AG04449 (cell line): ENCODE measurements around the gene AACS.

ENCODE experiments used
- CTCF ChIA-PET: fragments of 350-600 bp; formaldehyde crosslinking; extraction: SDS; loops from one replicate; lab custom pipeline; 2021; ENCODE audit warnings: antibody characterized with exemption; lab: Yijun Ruan, JAX
- POLR2A ChIA-PET: fragments of 400-600, 350-600 bp; formaldehyde crosslinking; extraction: SDS; loops from one replicate; lab custom pipeline; 2020; ENCODE audit warnings: antibody characterized with exemption, inconsistent platforms; lab: Yijun Ruan, JAX
- DNase-seq: peaks from one replicate; pipeline ENCODE4 v3.0.0-alpha.2; 2010; ENCODE audit warnings: low read depth, low spot score
- H3K4me3 ChIP-seq: 2 replicates; pipeline ENCODE4 v1.5.1; 2011; ENCODE audit warnings: low read depth, mild to moderate bottlenecking, control low read depth, low read length
- TF ChIP-seq, protein P1 (sequence below): IDR thresholded peaks from one replicate; pipeline ENCODE4 v1.5.1; 2011; ENCODE audit warnings: mild to moderate bottlenecking, moderate library complexity, low read length, control low read depth, inconsistent platforms; ENCODE audit not compliant: insufficient read depth; ENCODE audit errors: missing control alignments

Gene AACS

DNA sequence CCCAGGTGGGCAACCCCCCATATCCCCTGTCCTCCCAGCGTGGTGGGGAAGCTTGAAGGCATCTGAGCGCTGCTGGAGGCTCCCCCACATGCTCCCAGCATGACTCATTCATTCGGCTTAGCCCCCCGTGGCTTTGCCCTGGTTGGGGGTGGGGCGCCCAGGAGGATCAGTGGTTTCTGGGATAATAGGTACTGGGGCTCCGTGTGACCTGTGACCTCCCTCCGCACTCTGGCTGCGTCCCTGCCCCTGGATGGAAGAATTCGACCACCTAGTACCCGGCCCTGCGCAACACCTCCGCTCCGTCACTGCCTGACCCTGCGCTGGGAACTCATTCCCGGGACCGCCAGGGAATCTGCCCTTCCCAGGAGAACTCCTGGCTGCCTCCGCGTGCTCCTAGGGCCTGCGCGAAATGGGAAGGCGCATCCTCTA, 120.1 kb downstream of the AACS start:
- CTCF ChIA-PET, result interaction anchor here (1.1 to 1.6 kb wide), 4 partner anchors 12 to 25 kb away, joined by 3 to 4 read pairs (median 4); no protein-coding TSS in a partner anchor
- H3K4me3 ChIP-seq, result peak overlapping the region; percentile 54
- TF ChIP-seq, protein P1, sequence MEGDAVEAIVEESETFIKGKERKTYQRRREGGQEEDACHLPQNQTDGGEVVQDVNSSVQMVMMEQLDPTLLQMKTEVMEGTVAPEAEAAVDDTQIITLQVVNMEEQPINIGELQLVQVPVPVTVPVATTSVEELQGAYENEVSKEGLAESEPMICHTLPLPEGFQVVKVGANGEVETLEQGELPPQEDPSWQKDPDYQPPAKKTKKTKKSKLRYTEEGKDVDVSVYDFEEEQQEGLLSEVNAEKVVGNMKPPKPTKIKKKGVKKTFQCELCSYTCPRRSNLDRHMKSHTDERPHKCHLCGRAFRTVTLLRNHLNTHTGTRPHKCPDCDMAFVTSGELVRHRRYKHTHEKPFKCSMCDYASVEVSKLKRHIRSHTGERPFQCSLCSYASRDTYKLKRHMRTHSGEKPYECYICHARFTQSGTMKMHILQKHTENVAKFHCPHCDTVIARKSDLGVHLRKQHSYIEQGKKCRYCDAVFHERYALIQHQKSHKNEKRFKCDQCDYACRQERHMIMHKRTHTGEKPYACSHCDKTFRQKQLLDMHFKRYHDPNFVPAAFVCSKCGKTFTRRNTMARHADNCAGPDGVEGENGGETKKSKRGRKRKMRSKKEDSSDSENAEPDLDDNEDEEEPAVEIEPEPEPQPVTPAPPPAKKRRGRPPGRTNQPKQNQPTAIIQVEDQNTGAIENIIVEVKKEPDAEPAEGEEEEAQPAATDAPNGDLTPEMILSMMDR, result no peak
- POLR2A ChIA-PET, result no interaction called here
- no peak for DNase-seq

DNA sequence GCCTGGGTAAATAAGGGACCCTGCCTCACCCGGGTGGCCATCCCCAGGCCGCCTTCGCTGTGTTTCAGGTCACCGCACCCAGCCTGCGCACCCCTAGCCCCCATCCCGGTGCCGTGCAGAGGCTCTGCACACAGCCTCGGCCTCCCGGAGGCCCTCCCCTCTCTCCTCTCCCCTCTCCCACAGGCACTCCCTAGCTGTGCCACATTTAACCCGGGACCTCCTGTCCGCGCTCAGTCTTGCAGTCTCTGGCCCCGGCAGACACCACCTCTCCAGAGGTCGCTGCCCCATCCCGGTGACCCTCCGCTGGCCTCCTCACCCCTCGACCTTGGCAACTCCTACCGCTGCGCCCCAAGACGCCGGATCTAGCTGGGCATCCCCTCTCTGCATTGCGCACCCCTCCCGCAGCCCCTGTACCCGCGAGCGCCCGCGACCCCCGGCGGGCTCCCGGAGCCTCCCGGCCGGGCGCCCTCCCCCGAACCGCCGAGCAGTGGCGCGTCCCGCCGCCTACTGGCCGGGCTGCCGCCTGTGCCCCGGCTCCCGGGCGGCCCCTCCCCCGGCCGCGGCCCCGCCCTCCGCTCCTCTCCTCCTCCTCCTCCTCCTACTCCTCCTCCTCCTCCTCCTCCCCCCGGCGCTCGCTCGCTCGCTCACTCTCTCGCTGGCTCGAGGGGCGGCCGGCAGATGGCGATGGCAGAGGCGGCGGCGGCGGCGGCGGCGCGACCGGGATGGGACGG, 120.7 kb downstream of the AACS start, which contains the start of gene TMEM132B:
TSS of gene TMEM132B (plus strand) at position 647 of the 731 bp plus-strand sequence.
- ChIA-PET CTCF (interaction anchor here (1.1 to 1.9 kb wide), 4 partner anchors 17 to 219 kb away, joined by 3 to 5 read pairs (median 4); no protein-coding TSS in a partner anchor), POLR2A (no interaction called here)
- TF ChIP-seq, protein P1, result peak; percentile 44
- peak within 1 kb of the TSS; percentile 54 for H3K4me3 ChIP-seq
- DNase-seq, result no peak

DNA sequence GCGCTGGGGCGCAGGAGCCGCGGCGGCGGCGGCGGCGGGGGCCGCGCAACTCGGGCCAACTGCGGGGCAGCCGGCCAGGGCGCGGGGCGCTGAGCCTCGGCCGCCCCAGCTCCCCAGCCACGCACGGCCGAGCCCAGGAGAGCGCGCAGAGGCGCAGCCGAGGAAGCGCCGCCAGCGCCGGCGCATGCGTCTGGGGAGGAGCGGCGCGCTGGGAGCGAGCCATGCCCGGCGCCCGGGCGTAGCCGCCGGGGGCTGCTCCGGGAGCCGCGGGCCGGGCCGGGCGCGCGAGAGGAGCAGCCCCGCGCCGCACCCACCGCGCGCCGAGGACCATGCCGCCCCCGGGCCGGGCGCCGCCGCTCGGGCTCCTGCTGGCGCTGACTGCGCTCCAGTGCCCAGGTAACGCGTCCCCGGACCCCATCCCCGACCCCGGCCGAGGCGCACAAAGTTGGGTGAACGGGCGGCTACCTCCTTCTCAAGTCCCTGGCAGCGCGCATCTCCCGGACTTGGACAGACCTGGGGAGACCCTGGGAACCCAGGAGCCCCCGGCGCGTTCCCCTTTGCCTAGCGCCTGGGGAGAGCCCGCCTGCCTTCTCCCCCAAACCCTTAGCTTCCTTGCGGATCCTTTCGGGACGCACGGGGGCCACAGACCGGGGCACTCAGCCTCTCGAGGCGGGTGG, 121.4 kb downstream of the AACS start:
- ChIA-PET POLR2A (no interaction called here), CTCF (interaction anchor here (1.1 to 2.5 kb wide), 4 partner anchors 16 to 218 kb away, joined by 3 to 13 read pairs (median 4); no protein-coding TSS in a partner anchor)
- TF ChIP-seq, protein P1, result no peak
- peak overlapping the region; percentile 54 for H3K4me3 ChIP-seq
- DNase-seq, result no peak

DNA sequence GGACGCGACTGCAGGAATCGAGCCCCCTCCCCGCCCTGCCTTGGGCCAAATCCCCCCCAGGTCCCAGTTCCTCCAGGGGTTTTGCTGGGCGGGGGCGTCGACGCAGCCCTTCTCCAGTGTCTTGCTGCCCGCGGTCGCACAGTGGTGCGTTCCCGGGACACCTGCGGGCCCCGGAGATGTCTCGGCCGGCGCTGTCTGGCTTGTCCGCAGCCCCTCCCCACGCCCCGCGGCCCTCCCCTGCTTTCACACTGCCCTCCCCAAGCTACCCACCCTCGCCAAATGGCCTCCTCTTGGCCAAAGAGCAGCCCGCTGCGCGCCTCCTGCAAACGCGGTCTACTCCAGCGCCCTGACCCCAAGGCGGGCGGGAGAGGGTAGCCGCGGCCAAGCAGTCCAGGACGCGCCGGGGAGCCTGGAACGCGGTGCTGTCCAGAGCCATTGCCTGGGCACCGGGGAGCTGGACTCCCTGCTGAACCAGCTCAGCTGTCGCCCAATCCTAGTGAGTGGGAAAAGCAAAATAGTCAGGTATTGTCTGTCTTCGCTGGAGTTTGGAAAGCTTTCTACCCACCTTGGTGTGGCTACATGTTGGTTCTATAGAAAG, 122.0 kb downstream of the AACS start:
- no peak for DNase-seq
- POLR2A ChIA-PET, result no interaction called here
- H3K4me3 ChIP-seq, result peak overlapping the region; percentile 54
- TF ChIP-seq, protein P1, result no peak
- CTCF ChIA-PET, result interaction anchor here (1.4 to 2.5 kb wide), 3 partner anchors 15 to 217 kb away, joined by 4 to 13 read pairs (median 5); no protein-coding TSS in a partner anchor

- TF ChIP-seq, protein P1, result no peak
- CTCF ChIA-PET, result interaction anchor here (0.9 to 2.5 kb wide), 4 partner anchors 11 to 143 kb away, joined by 3 to 13 read pairs (median 4); no protein-coding TSS in a partner anchor
- no peak for DNase-seq
- no peak overlapping the region; the same call in 1 of the 2 replicates for H3K4me3 ChIP-seq
- POLR2A ChIA-PET, result no interaction called here
These were observed 122.8 kb downstream of the AACS start for GRCh38 chr12:125187780-125188741.
